ENCODE measurements around the gene ECM1.

Gene ECM1

DNA sequence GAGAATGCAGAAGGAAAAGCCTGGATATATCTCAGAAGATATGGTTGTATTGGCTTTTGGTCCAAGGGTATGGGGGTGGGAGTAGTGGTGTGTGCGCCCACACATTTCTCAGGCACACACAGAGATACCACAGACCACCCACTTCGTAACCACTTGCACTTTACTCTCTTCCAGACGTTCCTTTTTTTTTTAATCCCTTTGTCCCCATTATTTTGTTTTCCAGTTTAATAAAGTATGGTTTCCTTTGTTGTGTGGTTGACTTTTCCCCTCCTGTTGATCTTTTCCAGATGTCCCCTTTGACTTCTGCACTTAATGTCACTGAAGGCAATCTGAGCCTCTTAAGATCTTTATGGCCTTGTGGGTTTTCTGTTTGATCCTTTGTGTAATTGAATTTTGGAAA, 31.2 kb upstream of the ECM1 start:
- no peak overlapping the region for H3K27ac ChIP-seq
- no peak for TF ChIP-seq ZFX (IDR thresholded peaks at IDR 0.05; ENCODE audit: borderline replicate concordance)
- TF ChIP-seq, protein P1, sequence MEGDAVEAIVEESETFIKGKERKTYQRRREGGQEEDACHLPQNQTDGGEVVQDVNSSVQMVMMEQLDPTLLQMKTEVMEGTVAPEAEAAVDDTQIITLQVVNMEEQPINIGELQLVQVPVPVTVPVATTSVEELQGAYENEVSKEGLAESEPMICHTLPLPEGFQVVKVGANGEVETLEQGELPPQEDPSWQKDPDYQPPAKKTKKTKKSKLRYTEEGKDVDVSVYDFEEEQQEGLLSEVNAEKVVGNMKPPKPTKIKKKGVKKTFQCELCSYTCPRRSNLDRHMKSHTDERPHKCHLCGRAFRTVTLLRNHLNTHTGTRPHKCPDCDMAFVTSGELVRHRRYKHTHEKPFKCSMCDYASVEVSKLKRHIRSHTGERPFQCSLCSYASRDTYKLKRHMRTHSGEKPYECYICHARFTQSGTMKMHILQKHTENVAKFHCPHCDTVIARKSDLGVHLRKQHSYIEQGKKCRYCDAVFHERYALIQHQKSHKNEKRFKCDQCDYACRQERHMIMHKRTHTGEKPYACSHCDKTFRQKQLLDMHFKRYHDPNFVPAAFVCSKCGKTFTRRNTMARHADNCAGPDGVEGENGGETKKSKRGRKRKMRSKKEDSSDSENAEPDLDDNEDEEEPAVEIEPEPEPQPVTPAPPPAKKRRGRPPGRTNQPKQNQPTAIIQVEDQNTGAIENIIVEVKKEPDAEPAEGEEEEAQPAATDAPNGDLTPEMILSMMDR (IDR thresholded peaks at IDR 0.05) = no peak

DNA sequence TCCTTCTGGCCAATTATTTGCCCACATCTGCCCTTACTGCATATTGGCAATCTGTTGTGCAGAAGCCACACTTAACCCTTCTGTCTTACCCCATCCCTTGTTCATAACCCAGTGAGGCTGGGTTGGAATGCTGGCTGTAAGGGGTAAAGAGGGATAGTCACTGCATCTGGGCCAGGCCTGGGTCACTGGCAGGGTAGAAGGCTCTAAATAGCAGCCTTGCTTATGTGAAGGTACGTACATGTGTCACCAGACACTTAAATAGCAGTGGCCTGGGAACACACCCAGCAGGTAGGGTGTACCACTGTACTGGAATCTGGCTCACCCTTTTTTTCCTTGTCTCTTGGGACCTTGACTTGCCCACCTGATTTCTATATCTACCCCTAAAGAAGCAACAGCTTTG, 30.6 kb upstream of the ECM1 start:
- no peak for TF ChIP-seq ZFX (IDR thresholded peaks at IDR 0.05; ENCODE audit: borderline replicate concordance)
- TF ChIP-seq, protein P1 (IDR thresholded peaks at IDR 0.05) = no peak

DNA sequence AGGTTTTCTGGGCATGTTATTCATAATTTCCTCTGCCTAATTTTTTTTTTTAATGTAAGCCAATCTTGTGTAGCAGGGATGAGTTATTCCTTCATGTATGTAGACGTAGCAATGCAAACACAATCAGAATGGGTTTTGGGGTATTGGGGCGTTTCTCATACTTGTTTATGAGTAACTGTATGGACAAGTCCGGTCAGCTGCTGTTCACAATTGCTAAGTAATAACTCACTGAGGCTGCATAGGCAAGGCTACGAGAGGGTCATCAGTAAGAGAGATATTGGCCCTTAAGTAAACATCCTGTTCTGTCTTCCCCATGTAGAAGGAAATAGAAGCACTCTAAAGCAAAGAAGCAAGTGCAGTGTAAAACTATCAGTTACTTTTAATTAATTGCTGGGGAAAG, 30.2 kb upstream of the ECM1 start:
- 0 out of 2 replicates have a peak overlapping the region, but pooled peaks have one; percentile 30 for H3K27ac ChIP-seq
- TF ChIP-seq, protein P1 (IDR thresholded peaks at IDR 0.05) = no peak

More for the DNA sequence above, 30.6 kb upstream of the ECM1 start:
- H3K27ac ChIP-seq = 0 out of 2 replicates have a peak overlapping the region, but pooled peaks have one; percentile 30

DNA sequence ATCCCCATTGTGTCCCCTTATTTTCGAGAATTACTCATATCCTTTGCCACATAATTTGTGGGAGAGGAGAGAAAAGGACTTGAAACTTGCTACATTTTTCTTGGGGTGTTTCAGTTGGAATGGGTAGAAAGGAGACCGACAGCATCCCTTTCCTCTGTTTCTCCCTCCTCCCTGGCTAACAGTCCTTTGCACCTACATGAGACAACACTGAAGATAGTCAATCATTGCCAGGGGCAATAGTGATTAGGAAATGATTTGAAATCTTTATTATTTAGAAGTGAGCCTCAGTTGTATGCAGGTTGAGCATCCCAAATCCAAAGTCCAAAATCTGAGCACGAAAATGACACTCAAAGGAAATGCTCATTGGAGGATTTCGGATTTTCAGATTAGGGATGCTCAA, 28.5 kb upstream of the ECM1 start:
- TF ChIP-seq, protein P1 (IDR thresholded peaks at IDR 0.05) = no peak
- no peak for TF ChIP-seq ZFX (IDR thresholded peaks at IDR 0.05; ENCODE audit: borderline replicate concordance)
- H3K27ac ChIP-seq = no peak overlapping the region

DNA sequence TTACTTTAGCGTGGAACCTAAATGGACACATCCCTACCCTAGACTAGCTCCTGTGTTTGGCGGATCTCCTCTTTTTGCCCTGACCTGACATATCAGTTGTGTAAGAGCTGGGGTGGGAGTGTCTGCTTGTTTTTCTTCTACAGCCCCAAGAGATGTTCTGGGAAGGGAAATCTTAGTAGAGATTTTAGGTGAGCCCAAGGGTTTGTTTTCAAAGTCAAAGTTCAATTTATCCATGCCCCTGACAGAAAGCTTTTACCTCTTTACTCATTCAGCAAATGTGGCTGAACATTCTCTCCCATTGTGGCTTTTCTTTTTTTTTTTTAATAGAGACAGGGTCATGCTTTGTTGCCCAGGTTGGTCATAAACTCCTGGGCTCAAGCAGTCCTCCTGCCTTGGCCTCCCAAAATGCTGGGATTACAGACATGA, 28.0 kb upstream of the ECM1 start:
- TF ChIP-seq ZFX (IDR thresholded peaks at IDR 0.05; ENCODE audit: borderline replicate concordance) = no peak
- TF ChIP-seq, protein P1 (IDR thresholded peaks at IDR 0.05) = no peak
- H3K27ac ChIP-seq = no peak overlapping the region

DNA sequence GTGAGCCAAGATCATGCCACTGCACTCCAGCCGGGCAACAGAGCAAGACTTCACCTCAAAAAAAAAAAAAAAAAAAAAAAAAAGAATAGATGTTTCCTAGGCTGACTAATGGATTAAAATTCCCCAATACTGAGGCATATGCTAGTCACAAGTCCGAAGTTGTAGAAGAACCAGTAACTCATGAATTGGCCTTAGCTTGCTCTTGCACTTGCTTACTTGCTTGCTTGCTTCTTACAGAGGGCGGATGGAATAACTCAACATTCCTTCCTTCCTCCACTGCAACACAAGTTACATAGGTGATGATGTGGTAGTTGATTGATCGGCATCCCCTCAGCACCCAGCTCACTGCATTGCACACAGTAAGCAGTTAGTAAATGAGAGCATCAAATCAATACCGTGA, 23.5 kb upstream of the ECM1 start:
- TF ChIP-seq, protein P1 (IDR thresholded peaks at IDR 0.05) = no peak
- no peak for TF ChIP-seq ZFX (IDR thresholded peaks at IDR 0.05; ENCODE audit: borderline replicate concordance)
- H3K27ac ChIP-seq = no peak overlapping the region

DNA sequence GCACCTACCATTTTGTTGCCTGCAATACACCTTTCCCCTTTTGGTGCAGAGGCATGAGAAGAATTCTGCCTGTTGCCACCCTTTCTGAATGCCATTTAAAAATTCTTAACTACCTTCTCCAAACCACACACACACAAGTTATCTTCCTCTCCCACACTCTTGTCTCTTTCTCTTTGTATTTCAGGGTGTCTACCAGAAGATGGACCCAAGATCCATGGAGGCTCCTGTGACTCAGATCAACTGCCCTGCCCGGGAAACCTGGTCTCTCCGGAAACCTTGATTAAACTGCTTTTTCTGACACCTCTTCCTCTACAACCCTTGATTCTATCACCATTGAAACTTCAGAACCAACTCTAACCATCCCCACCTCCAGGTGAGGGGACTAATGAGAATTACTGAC, 23.0 kb upstream of the ECM1 start:
- H3K27ac ChIP-seq = no peak overlapping the region
- TF ChIP-seq, protein P1 (IDR thresholded peaks at IDR 0.05) = no peak
- no peak for TF ChIP-seq ZFX (IDR thresholded peaks at IDR 0.05; ENCODE audit: borderline replicate concordance)

Data from 22Rv1 (cell line).